Activated CD4-positive, alpha-beta T cell treated with anti-CD3 and anti-CD28 coated beads, Interleukin-2, amount 50 U/mL, for 48 hours (primary cell): Measurements from ENCODE around the gene MID1IP1.

ENCODE experiments used
- DNase-seq, 2 experiments: peaks; one replicate each; pipeline ENCODE4 v3.0.0-alpha.2; 2020

Gene MID1IP1

GRCh38 chrX:38816155-38816554, 14.9 kb downstream of the MID1IP1 start:
- peak in 1 of 2 experiments; percentile 11 for DNase-seq

- DNase-seq = no peak
Measured at GRCh38 chrX:38817004-38817703, 15.9 kb downstream of the MID1IP1 start.

GRCh38 chrX:38819163-38819562, 17.9 kb downstream of the MID1IP1 start:
- DNase-seq = no peak

GRCh38 chrX:38819709-38820108, 18.4 kb downstream of the MID1IP1 start:
- DNase-seq = no peak

GRCh38 chrX:38820751-38821150, 19.5 kb downstream of the MID1IP1 start:
- no peak for DNase-seq

GRCh38 chrX:38824176-38824575, 22.9 kb downstream of the MID1IP1 start:
- DNase-seq = no peak

- DNase-seq = no peak
Measured at GRCh38 chrX:38831949-38832348, 30.7 kb downstream of the MID1IP1 start.

- DNase-seq = no peak
Measured at GRCh38 chrX:38837389-38837788, 36.1 kb downstream of the MID1IP1 start.

- no peak for DNase-seq
Measured at GRCh38 chrX:38839277-38839676, 38.0 kb downstream of the MID1IP1 start.

- DNase-seq = no peak
Measured at GRCh38 chrX:38839944-38840343, 38.7 kb downstream of the MID1IP1 start.

GRCh38 chrX:38841750-38842149, 40.5 kb downstream of the MID1IP1 start:
- no peak for DNase-seq

- DNase-seq = no peak
Measured at GRCh38 chrX:38845426-38845825, 44.2 kb downstream of the MID1IP1 start.

- no peak for DNase-seq
Measured at GRCh38 chrX:38847206-38847902, 46.1 kb downstream of the MID1IP1 start.

GRCh38 chrX:38847903-38848230, 46.6 kb downstream of the MID1IP1 start:
- DNase-seq = no peak

GRCh38 chrX:38848671-38849455, 47.6 kb downstream of the MID1IP1 start:
- DNase-seq = no peak

GRCh38 chrX:38850807-38851544, 49.7 kb downstream of the MID1IP1 start:
- DNase-seq = no peak

- no peak for DNase-seq
Measured at GRCh38 chrX:38854305-38854704, 53.0 kb downstream of the MID1IP1 start.
